WERI-Rb-1 (cell line): Measurements from ENCODE around the gene HHEX.

ENCODE experiments used
- DNase-seq: peaks from one replicate; pipeline ENCODE4 v3.0.0-alpha.2; 2020
- H3K27ac ChIP-seq: fragments of 250-450 bp; sonication (Bioruptor Pico); 2 replicates; pipeline ENCODE4 v1.5.1; 2020; ENCODE audit warnings: mild to moderate bottlenecking, moderate library complexity
- H3K27me3 ChIP-seq: fragments of 250-450 bp; sonication (Bioruptor Pico); 2 replicates; pipeline ENCODE4 v1.5.1; 2021; ENCODE audit warnings: mild to moderate bottlenecking, low read depth, moderate library complexity; ENCODE audit not compliant: insufficient read depth, severe bottlenecking
- H3K36me3 ChIP-seq: fragments of 250-450 bp; sonication (Bioruptor Pico); 2 replicates; pipeline ENCODE4 v1.5.1; 2020; ENCODE audit warnings: mild to moderate bottlenecking, moderate library complexity
- H3K4me3 ChIP-seq: 2 replicates; pipeline ENCODE4 v1.5.1; 2011; ENCODE audit warnings: low read depth, mild to moderate bottlenecking, control low read depth, low read length
- H3K9me3 ChIP-seq: fragments of 250-450 bp; sonication (Bioruptor Pico); 2 replicates; pipeline ENCODE4 v1.5.1; 2021; ENCODE audit warnings: mild to moderate bottlenecking, moderate library complexity; ENCODE audit not compliant: severe bottlenecking
- TF ChIP-seq, protein P1 (sequence below): IDR thresholded peaks from 2 replicates; pipeline ENCODE4 v1.5.1; 2011; ENCODE audit warnings: low read depth, mild to moderate bottlenecking, control low read depth, inconsistent platforms, low read length

The HHEX gene

DNA sequence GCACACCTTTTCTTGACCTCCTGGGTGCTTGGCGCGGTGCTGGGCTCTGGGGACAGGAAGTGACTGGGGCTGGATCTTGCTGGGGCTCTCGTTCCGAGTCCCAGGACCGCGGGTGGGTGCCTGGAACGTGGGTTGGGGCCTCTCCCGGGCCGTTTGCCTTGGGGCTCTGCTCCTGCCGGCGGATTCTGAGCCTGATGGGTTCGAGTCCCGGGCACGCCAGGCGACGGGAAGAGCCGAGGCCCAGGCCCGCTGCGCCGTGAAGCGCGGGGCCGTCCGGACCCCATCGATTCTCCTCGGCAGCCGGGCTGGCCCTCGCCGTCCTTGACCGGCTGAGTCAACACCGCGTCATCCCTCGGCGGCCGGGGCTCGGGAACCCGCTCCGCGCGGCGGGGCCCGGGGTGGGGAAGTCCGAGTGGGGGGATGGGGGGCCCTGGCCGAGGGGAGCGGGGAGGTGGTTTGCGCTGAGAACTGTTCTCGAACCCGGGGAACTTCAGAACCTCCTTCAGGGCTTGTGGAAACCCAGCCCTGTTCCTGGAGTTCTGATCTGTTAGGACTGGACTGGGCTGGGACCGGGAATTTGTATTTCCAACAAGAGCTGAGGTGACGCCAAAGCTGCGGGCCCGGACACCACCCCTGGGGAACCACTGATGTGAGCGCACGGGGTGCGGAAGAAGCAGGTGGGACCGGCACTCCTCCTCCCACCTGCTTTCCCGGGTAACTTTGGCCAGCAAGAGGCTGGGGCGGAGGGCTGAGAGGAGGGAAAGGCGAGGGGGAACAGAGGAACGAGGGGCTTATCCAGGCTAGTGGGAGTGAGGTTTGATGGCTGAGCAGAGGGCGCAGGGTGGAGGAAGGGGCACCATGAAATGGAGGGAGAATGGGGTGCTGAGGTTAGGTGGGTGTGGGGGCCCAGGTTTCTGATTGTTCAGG lies 6.2 kb downstream of the HHEX start:
- H3K36me3 ChIP-seq = peaks cover 6% of the 10 kb centered on the region; the same call in 1 of the 2 replicates
- no peaks in the 10 kb centered on the region for H3K9me3 ChIP-seq
- H3K4me3 ChIP-seq = no peak overlapping the region
- no peaks in the 10 kb centered on the region for H3K27me3 ChIP-seq
- DNase-seq = no peak
- TF ChIP-seq, protein P1, sequence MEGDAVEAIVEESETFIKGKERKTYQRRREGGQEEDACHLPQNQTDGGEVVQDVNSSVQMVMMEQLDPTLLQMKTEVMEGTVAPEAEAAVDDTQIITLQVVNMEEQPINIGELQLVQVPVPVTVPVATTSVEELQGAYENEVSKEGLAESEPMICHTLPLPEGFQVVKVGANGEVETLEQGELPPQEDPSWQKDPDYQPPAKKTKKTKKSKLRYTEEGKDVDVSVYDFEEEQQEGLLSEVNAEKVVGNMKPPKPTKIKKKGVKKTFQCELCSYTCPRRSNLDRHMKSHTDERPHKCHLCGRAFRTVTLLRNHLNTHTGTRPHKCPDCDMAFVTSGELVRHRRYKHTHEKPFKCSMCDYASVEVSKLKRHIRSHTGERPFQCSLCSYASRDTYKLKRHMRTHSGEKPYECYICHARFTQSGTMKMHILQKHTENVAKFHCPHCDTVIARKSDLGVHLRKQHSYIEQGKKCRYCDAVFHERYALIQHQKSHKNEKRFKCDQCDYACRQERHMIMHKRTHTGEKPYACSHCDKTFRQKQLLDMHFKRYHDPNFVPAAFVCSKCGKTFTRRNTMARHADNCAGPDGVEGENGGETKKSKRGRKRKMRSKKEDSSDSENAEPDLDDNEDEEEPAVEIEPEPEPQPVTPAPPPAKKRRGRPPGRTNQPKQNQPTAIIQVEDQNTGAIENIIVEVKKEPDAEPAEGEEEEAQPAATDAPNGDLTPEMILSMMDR = no peak
- H3K27ac ChIP-seq = no peak overlapping the region

DNA sequence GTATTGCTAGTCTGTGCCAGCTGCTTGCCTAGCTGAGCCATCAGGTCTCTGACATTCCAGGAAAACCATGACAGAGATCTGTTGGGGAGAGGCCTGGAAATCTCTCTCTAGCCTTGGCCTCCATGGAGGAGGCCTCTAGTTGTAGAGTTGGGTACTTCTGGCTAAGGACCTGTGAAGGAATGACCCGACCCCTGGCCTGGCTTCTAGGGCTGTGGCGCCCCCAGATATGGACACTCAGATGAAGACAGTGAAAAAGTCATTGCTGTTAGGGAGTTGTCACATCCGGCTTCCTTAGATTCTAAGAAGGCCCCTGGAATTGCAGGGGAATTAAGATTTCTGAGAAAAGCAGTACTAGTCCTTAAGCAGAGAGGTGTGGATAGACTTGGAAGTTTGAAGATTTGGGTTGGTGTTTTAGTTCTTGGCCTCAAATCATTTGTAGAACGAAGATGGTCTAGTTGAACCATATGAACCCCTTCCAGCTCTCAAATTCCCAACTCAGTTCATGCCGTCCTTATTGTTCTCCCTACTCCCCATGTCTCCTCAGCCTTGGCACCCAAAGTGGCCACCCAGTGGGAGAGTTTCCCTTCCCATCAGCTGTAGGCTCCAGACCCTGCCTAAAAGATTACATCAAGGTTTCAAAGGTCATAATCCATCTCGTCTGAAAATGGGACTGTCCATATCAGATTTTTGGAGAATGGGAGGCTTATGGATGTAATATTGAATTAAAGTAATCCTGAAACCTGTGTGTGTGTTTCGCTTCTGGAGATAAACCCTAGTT lies 7.0 kb downstream of the HHEX start:
- Histone ChIP-seq H3K4me3 (no peak overlapping the region), H3K9me3 (no peaks in the 10 kb centered on the region), H3K27me3 (no peaks in the 10 kb centered on the region), H3K27ac (no peak overlapping the region), H3K36me3 (peaks cover 6% of the 10 kb centered on the region; the same call in 1 of the 2 replicates)
- no peak for DNase-seq
- TF ChIP-seq, protein P1 = no peak

DNA sequence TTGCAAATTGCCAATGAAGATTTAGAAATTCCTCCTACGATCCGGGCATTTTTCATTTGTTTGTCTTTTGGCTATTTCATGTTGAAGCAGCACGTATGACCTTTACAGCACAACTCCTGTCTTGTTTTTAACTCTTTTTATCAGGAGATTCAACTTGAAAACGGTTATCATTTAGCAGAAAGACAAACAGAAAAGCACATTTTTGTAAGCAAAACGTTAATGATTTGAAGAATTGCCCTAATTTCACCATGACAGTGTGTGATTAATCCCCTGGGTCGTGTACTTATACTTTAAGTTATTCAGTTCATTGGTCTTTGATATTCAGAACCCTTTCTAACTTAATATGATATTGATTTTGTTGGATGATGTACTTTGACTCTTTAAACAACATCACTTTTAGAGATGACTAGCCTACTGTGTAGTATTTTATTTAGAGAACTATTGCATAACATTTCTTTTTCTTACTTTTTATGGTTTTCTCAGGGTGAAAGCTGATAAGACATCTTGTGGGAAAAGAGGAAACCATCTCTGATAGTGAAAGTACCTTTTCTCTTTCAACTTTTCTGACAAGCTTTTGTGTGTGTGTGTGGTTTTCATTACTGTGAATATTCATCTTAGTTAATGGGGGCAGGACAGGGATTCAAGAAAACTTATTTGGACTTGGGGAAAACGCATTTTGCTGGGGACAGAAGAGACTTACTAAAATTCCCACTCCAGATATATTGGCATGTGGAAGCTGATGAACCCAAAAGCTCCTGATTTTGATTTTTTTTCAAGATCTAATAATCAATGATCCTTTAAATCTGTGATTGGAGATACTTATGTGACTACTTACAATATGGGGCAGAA lies 8.1 kb downstream of the HHEX start:
- no peak for DNase-seq
- no peaks in the 10 kb centered on the region for H3K27me3 ChIP-seq

DNA sequence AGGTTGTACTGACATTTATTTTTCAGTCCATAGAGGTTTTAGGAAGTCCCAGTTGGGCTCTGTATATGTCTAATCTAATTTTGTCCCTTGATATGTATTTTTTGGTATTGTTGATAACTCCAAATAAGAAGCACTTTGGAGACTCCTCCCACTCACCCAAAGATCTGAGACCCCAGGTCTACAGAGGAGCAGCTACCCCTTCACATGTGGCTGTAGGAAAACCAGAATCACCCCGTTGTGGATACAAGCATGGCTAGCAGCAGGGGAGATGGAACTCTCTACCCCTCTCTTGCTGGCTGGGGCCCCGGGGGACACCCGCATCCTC lies 9.4 kb downstream of the HHEX start:
- no peak overlapping the region for H3K27ac ChIP-seq
- H3K27me3 ChIP-seq = no peaks in the 10 kb centered on the region
- no peak overlapping the region for H3K4me3 ChIP-seq
- TF ChIP-seq, protein P1 = no peak
- DNase-seq = no peak
- peaks cover 6% of the 10 kb centered on the region; the same call in 1 of the 2 replicates for H3K36me3 ChIP-seq
- H3K9me3 ChIP-seq = no peaks in the 10 kb centered on the region

More for the DNA sequence above, 8.1 kb downstream of the HHEX start:
- Histone ChIP-seq H3K27ac (no peak overlapping the region), H3K9me3 (no peaks in the 10 kb centered on the region), H3K36me3 (peaks cover 6% of the 10 kb centered on the region; the same call in 1 of the 2 replicates), H3K4me3 (no peak overlapping the region)
- TF ChIP-seq, protein P1 = no peak

GRCh38 chr10:92699518-92700381 lies 10.0 kb downstream of the HHEX start:
- TF ChIP-seq, protein P1 = no peak
- DNase-seq = no peak
- Histone ChIP-seq H3K27me3 (no peaks in the 10 kb centered on the region), H3K36me3 (0 out of 2 replicates have a peak, but pooled peaks cover under 1% of the 10 kb centered on the region), H3K4me3 (no peak overlapping the region), H3K27ac (no peak overlapping the region), H3K9me3 (no peaks in the 10 kb centered on the region)
